ENCODE data around the gene STK31. TPM values are rescaled to one million over a fixed set of nuclear protein-coding genes. Genes with fewer than 3 reads are reported as not detected.
"Not testable (repeated sequence)": the region's sequence is repeated elsewhere in the genome, so short reads cannot be mapped to it uniquely, and the experiment has no call there.

The STK31 gene
- total RNA-seq, 1 experiment from 2014 or later, result 0.58 TPM

DNA sequence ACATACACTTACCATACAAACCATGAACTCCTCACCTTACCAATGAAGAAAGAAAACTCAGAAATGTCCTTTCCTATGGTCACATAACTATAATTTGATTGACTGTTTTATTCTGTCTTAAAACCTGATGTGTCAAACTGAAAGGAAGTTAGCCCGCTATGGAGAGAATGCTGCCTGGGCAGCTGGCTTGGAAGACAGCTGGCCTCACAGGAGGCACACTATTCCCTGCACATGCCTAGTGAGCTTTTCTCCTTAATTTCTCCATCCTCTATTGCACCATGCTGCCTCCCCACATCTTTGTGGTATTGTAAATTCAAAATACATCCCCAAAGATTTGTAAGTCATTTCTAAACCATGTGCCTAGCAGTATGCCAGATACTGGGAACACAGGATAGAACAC lies 163.3 kb downstream of the STK31 start:
- H3K4me3 ChIP-seq, result no peak overlapping the region
- no peaks in the 10 kb centered on the region for H3K4me1 ChIP-seq (replicated peaks)
- no peak for DNase-seq (ENCODE audit: low read depth in 1 of 2, low spot score in 2 of 2)
- no peaks in the 10 kb centered on the region for H3K27me3 ChIP-seq (replicated peaks)
- no peak overlapping the region for H3K27ac ChIP-seq
- H3K9me3 ChIP-seq (replicated peaks), result no peaks in the 10 kb centered on the region
- no peaks in the 10 kb centered on the region for H3K36me3 ChIP-seq

DNA sequence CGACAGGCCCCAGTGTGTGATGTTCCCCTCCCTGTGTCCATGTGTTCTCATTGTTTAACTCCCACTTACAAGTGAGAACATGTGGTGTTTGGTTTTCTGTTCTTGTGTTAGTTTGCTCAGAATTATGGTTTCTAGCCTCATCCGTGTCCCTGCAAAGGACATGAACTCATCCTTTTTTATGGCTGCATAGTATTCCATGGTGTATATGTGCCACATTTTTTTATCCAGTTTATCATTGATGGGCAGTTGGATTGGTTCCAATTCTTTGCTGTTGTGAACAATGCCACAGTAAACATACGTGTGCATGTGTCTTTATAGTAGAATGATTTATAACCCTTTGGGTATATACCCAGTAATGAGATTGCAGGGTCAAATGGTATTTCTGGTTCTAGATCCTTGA lies 166.5 kb downstream of the STK31 start:
- H3K9me3 ChIP-seq (replicated peaks); H3K27me3 ChIP-seq (replicated peaks); H3K27ac ChIP-seq; H3K36me3 ChIP-seq; H3K4me3 ChIP-seq; DNase-seq (ENCODE audit: low read depth in 1 of 2, low spot score in 2 of 2); H3K4me1 ChIP-seq (replicated peaks): not testable (repeated sequence)

Other genes starting within 250 kb of the STK31 start
- gene IGF2BP3, start 239.7 kb upstream of the STK31 start, total RNA-seq (2014; rRNA removed; shearing (Covaris generic)), result 189 and 220 TPM in 2 replicates
- 21.1 and 29.0 TPM in 2 replicates for gene TRA2A, start 178.2 kb upstream of the STK31 start, total RNA-seq (2014; rRNA removed; shearing (Covaris generic))
- gene CCDC126, start 112.8 kb upstream of the STK31 start, total RNA-seq (2014; rRNA removed; shearing (Covaris generic)), result 34.7 and 52.1 TPM in 2 replicates
- gene FAM221A, start 30.0 kb upstream of the STK31 start, total RNA-seq (2014; rRNA removed; shearing (Covaris generic)), result 2.3 and 7.2 TPM in 2 replicates